HUES6 (cell line): Measurements from ENCODE around the gene PIGZ.

Experiments used
- H3K27ac ChIP-seq: 2 replicates; pipeline ENCODE4 v1.7.0; 2013; ENCODE audit warnings: low read depth, mild to moderate bottlenecking, low read length, inconsistent platforms
- H3K27me3 ChIP-seq: 2 replicates; pipeline ENCODE4 v1.6.1; 2013; ENCODE audit warnings: low read length; ENCODE audit not compliant: control insufficient read depth, insufficient read depth
- H3K36me3 ChIP-seq: 2 replicates; pipeline ENCODE4 v1.6.1; 2013; ENCODE audit warnings: low read length; ENCODE audit not compliant: control insufficient read depth, insufficient read depth
- H3K4me1 ChIP-seq: 2 replicates; pipeline ENCODE4 v1.6.1; 2013; ENCODE audit warnings: low read length; ENCODE audit not compliant: control insufficient read depth, insufficient read depth
- H3K4me3 ChIP-seq: 2 replicates; pipeline ENCODE4 v1.5.1; 2013; ENCODE audit warnings: low read depth, low read length
- H3K9ac ChIP-seq: one replicate; pipeline ENCODE4 v1.6.1; 2013; ENCODE audit warnings: mild to moderate bottlenecking, low read length
- H3K9me3 ChIP-seq: 2 replicates; pipeline ENCODE4 v1.6.1; 2013; ENCODE audit warnings: low read depth, low read length; ENCODE audit not compliant: control insufficient read depth, insufficient read depth

PIGZ gene

DNA sequence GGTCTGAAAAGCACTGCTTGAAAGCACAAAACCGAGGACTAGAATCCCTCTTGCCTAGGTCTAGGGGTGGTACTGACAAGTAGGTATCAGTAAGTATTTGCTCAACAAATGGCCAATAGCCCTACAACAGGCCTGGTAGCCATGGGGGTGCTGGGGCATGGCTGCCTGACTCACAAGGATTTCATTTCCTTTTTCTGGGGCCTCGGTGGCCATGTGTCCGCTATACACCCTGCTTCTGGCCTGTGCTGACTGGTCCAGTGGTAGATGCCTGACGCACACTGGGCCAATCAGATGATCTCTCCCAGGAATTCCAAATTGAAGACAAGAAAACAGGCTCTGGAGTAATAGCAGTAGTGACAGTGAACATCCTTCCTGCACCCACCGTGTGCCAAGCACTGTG is 31.6 kb upstream of the PIGZ start:
- no peak overlapping the region for H3K9ac ChIP-seq

DNA sequence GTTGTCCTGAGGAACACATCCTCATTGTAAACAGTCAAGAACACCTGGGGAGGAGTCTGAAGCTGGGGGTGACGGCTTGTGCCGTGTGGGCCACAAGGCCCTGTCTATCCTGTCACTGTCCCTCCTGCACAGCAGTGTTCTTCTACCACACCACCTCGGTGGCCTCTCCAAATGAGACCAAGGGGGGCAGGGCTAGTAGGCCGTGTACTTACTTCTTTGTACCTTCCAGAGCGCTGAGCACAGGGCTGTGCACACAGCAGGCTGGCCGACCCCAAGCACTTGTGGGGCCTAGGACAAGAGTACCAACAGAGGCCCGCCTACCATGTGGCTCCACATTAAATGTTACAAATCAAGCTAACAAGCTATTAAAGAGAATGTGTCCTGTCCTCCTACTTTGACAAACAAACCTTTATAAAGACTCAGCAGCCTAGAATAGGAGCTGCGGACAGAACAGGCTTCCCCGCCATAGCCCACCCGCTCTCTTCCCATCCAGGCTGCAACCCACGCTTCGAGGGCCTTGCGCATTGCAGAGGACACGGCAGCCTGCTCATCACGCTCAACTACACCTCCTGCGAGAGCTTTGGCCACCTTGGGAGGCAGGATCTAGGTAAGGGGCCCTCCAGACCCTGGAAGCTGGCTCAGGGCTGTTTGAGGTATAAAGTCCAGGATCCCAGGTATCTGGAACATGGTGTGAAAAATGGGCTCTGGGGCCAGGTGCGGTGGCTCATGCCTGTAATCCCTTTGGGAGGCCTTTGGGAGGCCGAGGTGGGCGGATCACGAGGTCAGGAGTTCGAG is 30.5 kb upstream of the PIGZ start:
- Histone ChIP-seq H3K9me3 (no peaks in the 10 kb centered on the region), H3K4me1 (peaks cover 5% of the 10 kb centered on the region), H3K36me3 (no peaks in the 10 kb centered on the region), H3K9ac (no peak overlapping the region), H3K4me3 (no peak overlapping the region), H3K27ac (no peak overlapping the region), H3K27me3 (peaks cover 7% of the 10 kb centered on the region)

More for the DNA sequence above, 31.6 kb upstream of the PIGZ start:
- Histone ChIP-seq H3K36me3 (no peaks in the 10 kb centered on the region), H3K27me3 (peaks cover 18% of the 10 kb centered on the region), H3K9me3 (no peaks in the 10 kb centered on the region), H3K27ac (no peak overlapping the region), H3K4me1 (peaks cover 5% of the 10 kb centered on the region), H3K4me3 (no peak overlapping the region)

DNA sequence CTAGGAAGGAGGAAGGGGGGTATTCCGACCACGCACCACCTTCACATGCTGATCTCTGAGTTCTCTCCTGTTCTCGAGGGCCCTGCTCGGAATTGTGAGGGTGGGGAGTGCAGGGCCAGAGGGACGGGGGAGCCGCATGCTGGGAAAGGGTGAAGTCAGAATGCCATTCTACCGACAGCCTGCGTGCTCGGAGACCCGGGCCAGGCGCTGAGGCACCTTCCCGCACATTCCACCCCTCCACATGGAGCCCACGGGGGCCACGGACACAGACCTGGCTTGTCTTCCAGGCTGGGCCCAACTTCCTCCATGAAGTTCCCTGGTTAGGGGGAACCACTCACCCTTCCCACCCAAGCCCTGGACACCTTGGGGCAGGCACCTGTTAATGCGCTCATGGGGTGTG is 28.7 kb upstream of the PIGZ start:
- H3K4me3 ChIP-seq = no peak overlapping the region
- H3K4me1 ChIP-seq = peaks cover 8% of the 10 kb centered on the region; the same call in 1 of the 2 replicates
- H3K9me3 ChIP-seq = no peaks in the 10 kb centered on the region
- H3K36me3 ChIP-seq = no peaks in the 10 kb centered on the region
- no peak overlapping the region for H3K27ac ChIP-seq
- no peak overlapping the region for H3K9ac ChIP-seq
- no peaks in the 10 kb centered on the region for H3K27me3 ChIP-seq

DNA sequence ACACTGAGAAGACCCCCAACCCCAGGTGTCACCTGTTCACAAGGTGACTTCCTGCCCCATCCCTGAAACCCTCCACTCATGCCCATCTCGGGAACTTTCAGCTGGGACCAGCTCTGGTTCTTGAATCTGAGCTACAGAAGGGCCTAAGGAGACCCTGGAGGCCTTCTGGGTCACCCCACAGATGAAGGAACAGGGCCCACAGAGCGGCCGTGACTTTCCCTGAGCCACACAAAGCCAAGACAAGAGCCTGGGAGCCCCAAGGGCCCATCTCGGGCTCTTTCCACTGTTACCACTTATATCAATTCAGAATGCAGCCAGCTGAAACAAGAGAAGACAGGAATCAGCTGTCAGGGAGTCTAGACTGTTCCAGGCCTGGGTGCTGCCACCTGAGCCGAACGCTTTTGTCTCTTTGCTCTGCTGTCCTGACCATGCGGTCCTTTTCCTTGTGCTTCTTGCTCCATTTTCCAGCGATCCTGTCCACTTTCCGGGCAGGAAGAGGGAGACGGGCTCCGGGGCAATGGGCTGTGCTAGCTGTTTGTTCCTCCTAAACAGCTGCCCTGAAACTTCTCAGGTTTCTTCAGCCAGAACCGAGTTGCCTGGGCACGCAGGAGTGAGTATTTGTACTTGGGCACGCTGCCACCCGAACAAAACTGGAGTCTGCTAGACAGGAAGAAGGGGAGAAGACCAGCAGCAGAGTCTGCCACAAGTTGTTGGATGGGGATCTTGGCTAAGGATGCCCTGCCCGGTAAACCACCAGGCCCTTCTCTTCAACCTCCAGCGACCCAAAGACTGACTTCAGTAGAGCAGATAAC is 28.0 kb upstream of the PIGZ start:
- Histone ChIP-seq H3K27me3 (no peaks in the 10 kb centered on the region), H3K4me3 (no peak overlapping the region), H3K4me1 (peaks cover 8% of the 10 kb centered on the region; the same call in 1 of the 2 replicates), H3K9ac (no peak overlapping the region), H3K27ac (no peak overlapping the region), H3K36me3 (no peaks in the 10 kb centered on the region), H3K9me3 (no peaks in the 10 kb centered on the region)

DNA sequence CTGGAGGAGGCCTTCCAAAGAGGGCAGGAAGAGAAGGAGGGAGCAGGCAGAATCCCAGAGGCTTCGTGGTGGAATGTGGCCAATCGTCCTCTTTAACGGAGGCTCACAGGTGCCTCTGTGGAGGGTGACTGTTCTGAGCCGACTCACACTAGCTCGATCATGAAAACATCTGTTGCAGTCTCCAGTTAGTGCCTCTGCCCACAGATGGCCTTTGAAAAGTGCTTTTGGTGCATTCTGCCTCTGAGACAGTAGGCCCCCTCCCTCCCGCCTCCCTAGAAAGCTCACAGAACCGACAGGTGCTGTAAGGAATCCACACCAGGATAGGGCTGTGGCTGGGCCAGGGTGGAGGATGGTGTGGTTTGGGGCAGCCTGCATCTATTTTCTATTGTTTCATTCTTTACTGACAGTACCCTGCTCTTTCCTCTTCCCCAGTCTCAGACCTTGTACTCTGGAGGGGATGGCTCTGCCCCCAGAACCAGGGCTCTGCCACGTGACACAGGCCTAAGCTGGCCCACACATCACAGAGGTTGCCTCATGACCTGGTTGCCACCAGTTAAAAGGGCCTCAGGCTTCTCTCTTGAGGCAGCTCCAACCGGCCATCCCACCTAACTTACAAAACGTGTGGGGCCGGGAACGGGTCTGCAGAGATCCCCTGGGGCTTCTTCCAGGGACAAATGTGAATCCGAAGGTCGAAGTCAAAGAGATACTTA is 27.2 kb upstream of the PIGZ start:
- peaks cover 8% of the 10 kb centered on the region; the same call in 1 of the 2 replicates for H3K4me1 ChIP-seq
- H3K4me3 ChIP-seq = no peak overlapping the region
- H3K27me3 ChIP-seq = no peaks in the 10 kb centered on the region
- no peak overlapping the region for H3K9ac ChIP-seq
- H3K9me3 ChIP-seq = no peaks in the 10 kb centered on the region
- no peak overlapping the region for H3K27ac ChIP-seq
- no peaks in the 10 kb centered on the region for H3K36me3 ChIP-seq

DNA sequence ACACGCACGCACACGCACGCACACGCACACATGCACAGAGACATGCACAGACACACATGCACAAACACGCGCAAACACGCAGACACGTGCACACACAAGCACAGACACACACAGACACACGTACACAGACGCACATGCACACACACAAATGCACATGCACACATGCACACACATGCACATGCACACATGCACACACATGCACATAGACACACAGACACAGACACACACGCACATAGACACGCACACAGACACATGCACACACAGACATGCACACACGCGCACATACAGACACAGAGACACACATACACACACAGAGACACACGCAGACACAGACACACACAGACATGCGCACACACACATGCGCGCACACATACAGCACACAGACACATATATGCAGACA is 26.4 kb upstream of the PIGZ start:
- Histone ChIP-seq H3K27me3 (no peaks in the 10 kb centered on the region), H3K9me3 (no peaks in the 10 kb centered on the region), H3K4me1 (peaks cover 8% of the 10 kb centered on the region; the same call in 1 of the 2 replicates), H3K9ac (no peak overlapping the region), H3K27ac (no peak overlapping the region), H3K36me3 (no peaks in the 10 kb centered on the region), H3K4me3 (no peak overlapping the region)

DNA sequence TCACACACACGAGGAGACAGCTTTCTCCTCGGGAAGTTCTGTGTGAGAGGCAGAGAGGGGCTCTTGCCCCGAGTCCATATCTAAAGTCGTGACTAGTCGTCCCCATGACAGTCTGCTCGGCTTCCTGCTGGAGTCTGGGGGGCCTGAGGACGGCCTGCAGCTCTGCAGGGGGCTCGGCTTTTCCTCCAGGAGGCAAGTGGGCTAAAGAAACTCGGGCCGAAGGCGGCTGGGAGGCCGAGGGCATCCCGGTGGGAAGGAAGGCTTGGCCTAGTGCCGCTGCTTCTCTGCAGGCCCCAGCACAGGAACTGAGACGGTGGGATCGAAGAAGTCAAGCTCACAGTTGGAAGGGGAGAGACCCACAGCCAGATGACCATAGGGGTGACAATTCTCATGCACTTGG is 25.4 kb upstream of the PIGZ start:
- no peaks in the 10 kb centered on the region for H3K27me3 ChIP-seq
- no peaks in the 10 kb centered on the region for H3K36me3 ChIP-seq
- no peak overlapping the region for H3K27ac ChIP-seq
- H3K4me1 ChIP-seq = peaks cover 8% of the 10 kb centered on the region; the same call in 1 of the 2 replicates
- H3K9me3 ChIP-seq = no peaks in the 10 kb centered on the region
- no peak overlapping the region for H3K9ac ChIP-seq
- H3K4me3 ChIP-seq = no peak overlapping the region

DNA sequence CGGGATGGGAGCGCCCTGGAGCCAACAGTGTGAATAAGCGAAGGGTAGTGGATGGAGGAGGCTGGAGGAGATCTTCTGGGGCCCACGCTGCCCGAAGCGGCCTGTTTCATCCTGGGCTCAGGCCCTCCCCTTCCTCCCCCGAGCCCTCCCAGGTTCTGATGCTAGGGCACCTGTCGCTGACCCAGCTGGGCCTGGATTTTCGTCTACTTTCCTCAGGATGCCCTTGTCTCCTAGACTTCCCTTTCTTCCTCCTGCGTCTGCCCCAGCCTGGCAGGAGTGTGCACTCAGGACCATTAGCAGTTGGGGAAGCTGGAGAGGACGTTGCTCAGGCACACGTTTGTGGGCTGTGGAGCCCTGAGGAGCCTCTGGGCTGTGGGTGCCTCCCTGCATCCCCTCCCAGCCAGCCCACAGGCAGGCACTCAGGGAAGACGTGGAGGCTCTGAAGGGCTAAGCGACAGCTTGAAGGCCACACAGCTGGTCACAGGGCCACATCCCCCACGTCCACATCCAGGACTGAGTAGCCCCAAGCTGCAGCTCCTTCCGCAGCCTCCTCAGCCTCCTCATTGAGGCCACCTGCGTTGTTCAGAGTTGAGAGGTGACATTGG is 23.9 kb upstream of the PIGZ start:
- Histone ChIP-seq H3K9ac (no peak overlapping the region), H3K4me3 (no peak overlapping the region), H3K4me1 (peaks cover 8% of the 10 kb centered on the region; the same call in 1 of the 2 replicates), H3K27ac (no peak overlapping the region), H3K9me3 (no peaks in the 10 kb centered on the region), H3K36me3 (no peaks in the 10 kb centered on the region), H3K27me3 (no peaks in the 10 kb centered on the region)

DNA sequence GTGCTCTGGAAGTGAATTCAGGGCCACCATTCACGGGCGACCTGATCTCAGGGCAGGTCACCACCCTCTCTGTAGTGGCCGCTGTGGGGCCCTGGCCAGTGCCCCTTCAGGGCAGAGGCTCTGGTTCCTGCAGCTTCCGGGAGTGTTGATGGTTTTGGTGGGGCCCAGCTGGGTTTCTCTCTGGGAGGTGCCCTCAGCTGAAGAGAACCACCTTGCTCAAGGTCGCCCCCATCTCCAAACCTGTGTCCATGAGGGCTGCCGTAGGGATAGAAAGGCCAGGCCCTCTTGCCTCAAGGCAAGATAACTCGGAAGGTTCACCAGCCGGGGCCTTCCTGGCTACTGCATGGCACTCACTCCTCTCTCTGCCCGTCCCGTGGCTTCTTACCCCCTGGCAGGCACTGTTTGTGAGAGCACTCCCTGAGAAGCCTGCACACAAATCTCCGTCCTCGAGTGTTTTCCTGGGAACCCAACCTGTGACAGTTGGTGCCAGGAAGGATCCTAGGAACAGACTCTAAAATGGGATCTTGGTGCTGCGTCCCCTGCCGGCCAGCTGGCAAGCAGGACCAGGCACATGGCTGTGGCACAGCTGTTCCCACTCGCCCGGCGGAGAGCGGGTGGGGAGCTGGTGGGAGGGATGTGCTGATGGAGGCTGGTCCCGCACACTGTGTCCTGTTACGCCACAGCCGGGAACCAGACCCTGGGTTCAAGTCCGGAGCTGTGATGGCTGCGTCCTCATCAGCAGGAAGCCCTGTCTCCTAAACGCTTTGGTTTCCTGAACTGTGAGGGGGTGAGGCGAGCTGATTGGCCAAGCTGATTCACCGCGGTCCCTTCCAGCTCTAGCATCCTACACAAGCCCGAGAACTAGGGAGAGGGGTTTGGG is 23.2 kb upstream of the PIGZ start:
- no peak overlapping the region for H3K4me3 ChIP-seq
- H3K27me3 ChIP-seq = no peaks in the 10 kb centered on the region
- H3K9ac ChIP-seq = no peak overlapping the region
- peaks cover 8% of the 10 kb centered on the region; the same call in 1 of the 2 replicates for H3K4me1 ChIP-seq
- H3K27ac ChIP-seq = no peak overlapping the region
- H3K9me3 ChIP-seq = no peaks in the 10 kb centered on the region
- no peaks in the 10 kb centered on the region for H3K36me3 ChIP-seq

DNA sequence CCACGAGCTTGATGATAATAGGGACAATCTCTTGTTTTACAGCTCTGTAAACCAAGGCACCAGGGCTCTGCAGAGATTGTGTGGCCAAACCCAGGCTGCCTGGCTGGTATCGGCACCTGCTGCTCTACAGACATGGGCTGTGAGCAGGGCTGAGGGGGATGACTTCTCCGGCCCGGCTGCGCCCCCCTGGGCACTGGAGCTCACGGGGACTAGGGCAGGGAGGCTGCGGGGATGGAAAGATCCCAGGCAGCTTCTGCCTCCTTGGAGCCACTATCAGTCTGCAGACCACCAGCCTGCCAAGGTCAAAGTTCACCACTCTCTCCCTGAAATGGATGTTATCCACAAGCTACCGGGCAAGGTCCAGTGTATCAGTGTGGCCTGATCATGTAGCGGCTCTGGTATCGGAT is 22.0 kb upstream of the PIGZ start:
- Histone ChIP-seq H3K9me3 (no peaks in the 10 kb centered on the region), H3K4me1 (peaks cover 8% of the 10 kb centered on the region; the same call in 1 of the 2 replicates), H3K36me3 (no peaks in the 10 kb centered on the region), H3K27ac (no peak overlapping the region), H3K4me3 (no peak overlapping the region), H3K27me3 (no peaks in the 10 kb centered on the region), H3K9ac (no peak overlapping the region)
